ENCODE data around the gene CMTM4. TPM values are rescaled to one million over a fixed set of nuclear protein-coding genes. Genes with fewer than 3 reads are reported as not detected.
"Not testable (repeated sequence)": the region's sequence is repeated elsewhere in the genome, so short reads cannot be mapped to it uniquely, and the experiment has no call there.

The CMTM4 gene
- total and polyA plus RNA-seq, 2 of the 8 experiments (the other 6 are each of a cell fraction or from before 2014, with no cell fraction given) = 35.3 to 51.7 TPM

- POLR2A ChIA-PET (ENCODE audit: partially characterized antibody) = interaction anchor here (0.7 kb wide), 1 partner anchor 265 kb away, joined by 3 read pairs; no protein-coding TSS in a partner anchor
These were observed 84.6 kb downstream of the CMTM4 start for GRCh38 chr16:66611911-66612310.

More at GRCh38 chr16:66611911-66612310, 84.6 kb downstream of the CMTM4 start:
- Histone ChIP-seq H3K4me1 (replicated peaks in 1 of 4; ENCODE audit: control insufficient read depth in 3 of 4, insufficient read depth in 4 of 4, low read length in 3 of 4) (peaks cover 6 to 17% (median 11%) of the 10 kb centered on the region in 4 experiments), H3K36me3 (ENCODE audit: control insufficient read depth in 2 of 4, insufficient read depth in 4 of 4, low read length in 3 of 4) (peaks cover 9 to 33% (median 26%) of the 10 kb centered on the region in 4 experiments; a peak in 7 of 8 replicates), H4K20me1 (replicated peaks in 1 of 2; ENCODE audit: control insufficient read depth in 1 of 2, insufficient read depth in 2 of 2, low read length in 2 of 2) (peaks cover 6 to 12% of the 10 kb centered on the region in 2 experiments)
- H3K23ac ChIP-seq (ENCODE audit: insufficient read length); H2BK20ac ChIP-seq (ENCODE audit: low read length); H3K18ac ChIP-seq (ENCODE audit: extremely low read depth, low read length); H2BK120ac ChIP-seq (replicated peaks; ENCODE audit: low read depth, low read length); H3K23me2 ChIP-seq (ENCODE audit: low read depth, low read length); H3K4me2 ChIP-seq (ENCODE audit: insufficient read depth in 1 of 2, low read depth in 2 of 2, low read length in 2 of 2); FAIRE-seq; H2BK12ac ChIP-seq (ENCODE audit: low read depth, low read length); H3K9ac ChIP-seq (replicated peaks in 1 of 4; ENCODE audit: extremely low read depth in 1 of 4, low read depth in 3 of 4, low read length in 3 of 4); H2AFZ ChIP-seq (ENCODE audit: low read length); DNase-seq (ENCODE audit: low read depth in 1 of 2, low spot score in 2 of 2); H3K4me3 ChIP-seq (ENCODE audit: extremely low read depth in 1 of 4, insufficient read depth in 2 of 4, low read depth in 3 of 4, low read length in 4 of 4); H3K27ac ChIP-seq (ENCODE audit: low read depth, low read length); H3K9me3 ChIP-seq (ENCODE audit: insufficient read depth in 2 of 2, low read depth in 1 of 2, low read length in 1 of 2); H3K4ac ChIP-seq (replicated peaks; ENCODE audit: insufficient read length, low read depth, low read length); H3K27me3 ChIP-seq (replicated peaks in 1 of 4; ENCODE audit: control insufficient read depth in 3 of 4, extremely low read depth in 1 of 4, insufficient read depth in 3 of 4, low read length in 3 of 4); H4K5ac ChIP-seq (ENCODE audit: insufficient read length, low read depth, low read length); H3K79me2 ChIP-seq (ENCODE audit: control insufficient read depth in 1 of 2, insufficient read depth in 2 of 2, low read length in 2 of 2); H3K79me1 ChIP-seq (ENCODE audit: low read depth, low read length); H3K56ac ChIP-seq (replicated peaks; ENCODE audit: insufficient read length, low read depth, low read length); H4K91ac ChIP-seq (replicated peaks; ENCODE audit: insufficient read length, low read length); H3K14ac ChIP-seq (ENCODE audit: insufficient read length); H2BK5ac ChIP-seq (ENCODE audit: low read depth, low read length); H2AK5ac ChIP-seq (ENCODE audit: low read depth, low read length); H2BK15ac ChIP-seq (ENCODE audit: low read length); H4K8ac ChIP-seq (ENCODE audit: extremely low read depth, insufficient read depth, low read length): not testable (repeated sequence)
- 96% methylated on average over 8 of the region's 8 CpGs; no CpG with 5 or more reads in 1 of the 2 experiments for WGBS, 2 experiments (ENCODE audit: extremely low coverage in 1 of 2, insufficient coverage in 1 of 2, insufficient read length in 1 of 2, insufficient replicate concordance in 2 of 2, low coverage in 1 of 2, low lambda C conversion rate in 2 of 2, missing lambda C conversion rate in 1 of 2)
- CTCF ChIA-PET (ENCODE audit: partially characterized antibody) = interaction anchor here (0.7 to 6.4 kb wide), 2 partner anchors 40 to 256 kb away, joined by 4 to 57 read pairs; no protein-coding TSS in a partner anchor

Measured in H1 (cell line).